ENCODE results near the gene NCK1.

DNA sequence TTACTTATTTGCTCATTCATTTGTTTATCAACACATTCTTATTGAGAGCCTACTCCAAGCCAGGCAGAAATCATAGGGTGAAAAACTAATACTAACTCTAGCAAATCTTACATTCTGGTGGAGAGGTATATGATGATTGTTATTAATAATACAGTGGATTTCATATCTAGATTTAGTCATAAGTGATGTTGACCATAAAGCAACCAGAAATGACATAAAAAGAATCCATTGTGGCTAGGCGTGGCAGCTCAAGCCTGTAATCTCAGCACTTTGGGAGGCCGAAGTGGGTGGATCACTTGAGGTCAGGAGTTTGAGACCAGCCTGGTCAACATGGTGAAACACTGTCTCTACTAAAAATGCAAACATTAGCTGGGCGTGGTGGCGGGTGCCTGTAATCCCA is 69.6 kb downstream of the NCK1 start:
- TF ChIP-seq CTCF (IDR thresholded peaks at IDR 0.05) (no peak), POLR2AphosphoS5 (IDR thresholded peaks at IDR 0.05) (no peak), EP300 (IDR thresholded peaks at IDR 0.05) (no peak)

All from gastroesophageal sphincter (tissue), 3 donors.